ENCODE data around the gene KIAA0408. TPM values are rescaled to one million over a fixed set of nuclear protein-coding genes. Genes with fewer than 3 reads are reported as not detected.
"Not testable (repeated sequence)": the region's sequence is repeated elsewhere in the genome, so short reads cannot be mapped to it uniquely, and the experiment has no call there.

KIAA0408 gene
- total RNA-seq, 1 experiment from 2014 or later = 0.22 TPM

- Histone ChIP-seq H3K27me3 (ENCODE audit: low read length) (no peaks in the 10 kb centered on the region), H2AFZ (ENCODE audit: low read length) (no peak overlapping the region), H3K4me3 (ENCODE audit: low read length) (no peak overlapping the region), H3K79me2 (ENCODE audit: low read length) (no peaks in the 10 kb centered on the region), H4K20me1 (ENCODE audit: insufficient read depth, low read depth, low read length) (no peaks in the 10 kb centered on the region), H3K9me2 (replicated peaks; ENCODE audit: insufficient read depth, low read length) (no peaks in the 10 kb centered on the region), H3K36me3 (ENCODE audit: insufficient read depth, low read length) (no peaks in the 10 kb centered on the region), H3K4me2 (ENCODE audit: low read depth, low read length, poor library complexity, severe bottlenecking) (no peak overlapping the region), H3K9ac (ENCODE audit: low read length) (no peak overlapping the region), H3K4me1 (ENCODE audit: low read length) (no peaks in the 10 kb centered on the region), H3K9me3 (ENCODE audit: low read length) (no peaks in the 10 kb centered on the region), H3K27ac (ENCODE audit: low read length) (no peak overlapping the region)
- no peak for DNase-seq
These were observed 12.8 kb downstream of the KIAA0408 start for GRCh38 chr6:127446356-127446755.

- Histone ChIP-seq H3K4me2 (ENCODE audit: low read depth, low read length, poor library complexity, severe bottlenecking) (no peak overlapping the region), H3K9me3 (ENCODE audit: low read length) (no peaks in the 10 kb centered on the region), H2AFZ (ENCODE audit: low read length) (no peak overlapping the region), H4K20me1 (ENCODE audit: insufficient read depth, low read depth, low read length) (no peaks in the 10 kb centered on the region), H3K4me1 (ENCODE audit: low read length) (no peaks in the 10 kb centered on the region), H3K9ac (ENCODE audit: low read length) (no peak overlapping the region), H3K79me2 (ENCODE audit: low read length) (no peaks in the 10 kb centered on the region), H3K36me3 (ENCODE audit: insufficient read depth, low read length) (no peaks in the 10 kb centered on the region), H3K4me3 (ENCODE audit: low read length) (no peak overlapping the region), H3K27ac (ENCODE audit: low read length) (no peak overlapping the region), H3K9me2 (replicated peaks; ENCODE audit: insufficient read depth, low read length) (no peaks in the 10 kb centered on the region), H3K27me3 (ENCODE audit: low read length) (no peaks in the 10 kb centered on the region)
- no peak for DNase-seq
These were observed 17.3 kb downstream of the KIAA0408 start for GRCh38 chr6:127441881-127442280.

DNA sequence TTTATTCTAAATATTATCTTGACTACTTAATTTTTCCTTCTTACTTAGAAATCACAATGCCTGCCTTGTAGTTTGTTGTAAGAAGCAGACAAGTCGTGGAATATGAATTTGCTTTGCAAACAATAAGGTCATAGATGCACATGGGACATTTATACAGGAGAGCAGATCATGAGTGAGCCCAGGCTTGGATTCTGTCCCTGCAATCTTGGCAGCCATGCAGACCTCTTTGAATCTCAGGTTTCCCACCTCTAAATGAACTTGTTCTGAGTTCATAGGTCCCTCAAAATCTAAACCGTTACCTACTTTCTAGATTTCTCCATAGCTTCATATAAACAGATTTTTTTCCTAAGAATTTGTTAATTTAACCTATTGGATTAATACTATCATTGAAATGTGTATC, 19.5 kb downstream of the KIAA0408 start:
- Histone ChIP-seq H2AFZ (ENCODE audit: low read length) (no peak overlapping the region), H3K4me1 (ENCODE audit: low read length) (no peaks in the 10 kb centered on the region), H3K9me2 (replicated peaks; ENCODE audit: insufficient read depth, low read length) (no peaks in the 10 kb centered on the region), H3K27ac (ENCODE audit: low read length) (no peak overlapping the region), H3K9me3 (ENCODE audit: low read length) (no peaks in the 10 kb centered on the region), H3K79me2 (ENCODE audit: low read length) (no peaks in the 10 kb centered on the region), H3K27me3 (ENCODE audit: low read length) (no peaks in the 10 kb centered on the region), H4K20me1 (ENCODE audit: insufficient read depth, low read depth, low read length) (no peaks in the 10 kb centered on the region), H3K36me3 (ENCODE audit: insufficient read depth, low read length) (no peaks in the 10 kb centered on the region), H3K4me2 (ENCODE audit: low read depth, low read length, poor library complexity, severe bottlenecking) (no peak overlapping the region), H3K9ac (ENCODE audit: low read length) (no peak overlapping the region), H3K4me3 (ENCODE audit: low read length) (no peak overlapping the region)
- no peak for DNase-seq

DNA sequence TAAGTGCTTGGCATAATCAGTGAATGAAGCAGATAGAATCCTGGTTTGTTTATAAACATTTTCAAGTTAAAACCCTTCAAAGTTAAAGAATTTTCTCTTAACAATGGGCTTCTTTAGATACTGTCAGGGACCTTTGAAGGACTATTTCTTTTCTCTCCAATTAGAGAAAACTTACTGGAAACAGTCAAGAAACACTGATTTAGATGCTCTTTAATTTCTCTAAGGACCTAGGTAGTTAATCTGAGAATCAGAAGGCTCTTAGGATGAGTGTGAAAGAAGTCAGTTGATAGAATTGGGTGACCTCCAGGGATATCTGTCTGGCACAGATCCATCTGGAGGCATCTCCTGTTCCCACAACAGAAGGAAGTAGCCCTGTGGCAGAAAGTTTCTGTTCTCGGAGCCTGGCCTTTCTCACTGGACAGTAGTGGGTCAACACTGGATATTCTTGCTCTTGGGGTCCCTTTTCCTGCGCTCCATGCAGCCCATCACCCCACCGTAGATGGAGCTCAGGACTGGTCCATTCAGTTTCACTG, 22.5 kb downstream of the KIAA0408 start:
- Histone ChIP-seq H3K27ac (ENCODE audit: low read length) (no peak overlapping the region), H3K4me1 (ENCODE audit: low read length) (no peaks in the 10 kb centered on the region), H3K36me3 (ENCODE audit: insufficient read depth, low read length) (no peaks in the 10 kb centered on the region), H4K20me1 (ENCODE audit: insufficient read depth, low read depth, low read length) (no peaks in the 10 kb centered on the region), H3K4me2 (ENCODE audit: low read depth, low read length, poor library complexity, severe bottlenecking) (no peak overlapping the region), H3K9me2 (replicated peaks; ENCODE audit: insufficient read depth, low read length) (no peaks in the 10 kb centered on the region), H3K79me2 (ENCODE audit: low read length) (no peaks in the 10 kb centered on the region), H3K4me3 (ENCODE audit: low read length) (no peak overlapping the region), H2AFZ (ENCODE audit: low read length) (no peak overlapping the region), H3K9me3 (ENCODE audit: low read length) (no peaks in the 10 kb centered on the region), H3K9ac (ENCODE audit: low read length) (no peak overlapping the region), H3K27me3 (ENCODE audit: low read length) (no peaks in the 10 kb centered on the region)
- no peak for DNase-seq

GRCh38 chr6:127435626-127436220, 23.5 kb downstream of the KIAA0408 start:
- no peak overlapping the region for H3K4me3 ChIP-seq (ENCODE audit: low read length)
- no peaks in the 10 kb centered on the region for H4K20me1 ChIP-seq (ENCODE audit: insufficient read depth, low read depth, low read length)
- no peaks in the 10 kb centered on the region for H3K36me3 ChIP-seq (ENCODE audit: insufficient read depth, low read length)
- H3K27ac ChIP-seq (ENCODE audit: low read length) = no peak overlapping the region
- H3K9me2 ChIP-seq (replicated peaks; ENCODE audit: insufficient read depth, low read length) = no peaks in the 10 kb centered on the region
- H3K27me3 ChIP-seq (ENCODE audit: low read length) = no peaks in the 10 kb centered on the region
- H3K9me3 ChIP-seq (ENCODE audit: low read length) = no peaks in the 10 kb centered on the region
- no peaks in the 10 kb centered on the region for H3K4me1 ChIP-seq (ENCODE audit: low read length)
- no peak overlapping the region for H2AFZ ChIP-seq (ENCODE audit: low read length)
- H3K4me2 ChIP-seq (ENCODE audit: low read depth, low read length, poor library complexity, severe bottlenecking) = no peak overlapping the region
- no peak overlapping the region for H3K9ac ChIP-seq (ENCODE audit: low read length)
- no peaks in the 10 kb centered on the region for H3K79me2 ChIP-seq (ENCODE audit: low read length)
- DNase-seq = no peak

GRCh38 chr6:127434651-127435050, 24.5 kb downstream of the KIAA0408 start:
- H3K4me3 ChIP-seq (ENCODE audit: low read length) = no peak overlapping the region
- no peak overlapping the region for H2AFZ ChIP-seq (ENCODE audit: low read length)
- no peaks in the 10 kb centered on the region for H3K4me1 ChIP-seq (ENCODE audit: low read length)
- no peak overlapping the region for H3K4me2 ChIP-seq (ENCODE audit: low read depth, low read length, poor library complexity, severe bottlenecking)
- H3K27me3 ChIP-seq (ENCODE audit: low read length) = no peaks in the 10 kb centered on the region
- H3K9me2 ChIP-seq (replicated peaks; ENCODE audit: insufficient read depth, low read length) = no peaks in the 10 kb centered on the region
- H4K20me1 ChIP-seq (ENCODE audit: insufficient read depth, low read depth, low read length) = no peaks in the 10 kb centered on the region
- H3K9ac ChIP-seq (ENCODE audit: low read length) = no peak overlapping the region
- no peaks in the 10 kb centered on the region for H3K79me2 ChIP-seq (ENCODE audit: low read length)
- no peaks in the 10 kb centered on the region for H3K36me3 ChIP-seq (ENCODE audit: insufficient read depth, low read length)
- no peak overlapping the region for H3K27ac ChIP-seq (ENCODE audit: low read length)
- H3K9me3 ChIP-seq (ENCODE audit: low read length) = no peaks in the 10 kb centered on the region
- DNase-seq = no peak

- H3K4me2 ChIP-seq (ENCODE audit: low read depth, low read length, poor library complexity, severe bottlenecking); H3K36me3 ChIP-seq (ENCODE audit: insufficient read depth, low read length); H3K9me2 ChIP-seq (replicated peaks; ENCODE audit: insufficient read depth, low read length); H3K27ac ChIP-seq (ENCODE audit: low read length); H3K9ac ChIP-seq (ENCODE audit: low read length); DNase-seq; H4K20me1 ChIP-seq (ENCODE audit: insufficient read depth, low read depth, low read length); H3K79me2 ChIP-seq (ENCODE audit: low read length); H3K4me3 ChIP-seq (ENCODE audit: low read length); H3K27me3 ChIP-seq (ENCODE audit: low read length); H3K4me1 ChIP-seq (ENCODE audit: low read length); H3K9me3 ChIP-seq (ENCODE audit: low read length); H2AFZ ChIP-seq (ENCODE audit: low read length): not testable (repeated sequence)
These were observed 30.6 kb downstream of the KIAA0408 start for GRCh38 chr6:127428562-127428961.

DNA sequence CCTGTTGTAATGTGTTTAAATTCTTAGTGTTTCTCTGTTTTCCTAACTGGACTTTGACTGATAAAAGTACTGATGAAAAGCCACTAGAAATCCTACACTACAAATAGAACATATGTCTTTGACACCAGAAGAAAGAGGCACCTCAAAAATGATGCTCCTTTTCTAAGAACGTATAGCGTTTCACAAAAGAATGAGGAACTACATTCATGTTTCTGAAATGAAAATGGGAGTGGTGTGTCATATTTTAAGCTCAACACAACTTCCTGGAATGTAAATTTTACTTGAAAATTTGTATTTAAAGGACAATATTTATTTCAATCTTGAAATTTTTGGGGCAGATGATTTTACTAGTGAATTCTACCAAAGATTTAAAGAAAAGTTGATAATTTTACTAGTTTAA, 35.3 kb downstream of the KIAA0408 start:
- H3K4me3 ChIP-seq (ENCODE audit: low read length) = no peak overlapping the region
- no peak overlapping the region for H2AFZ ChIP-seq (ENCODE audit: low read length)
- H3K9ac ChIP-seq (ENCODE audit: low read length) = no peak overlapping the region

More for the DNA sequence above, 35.3 kb downstream of the KIAA0408 start:
- Histone ChIP-seq H3K27me3 (ENCODE audit: low read length) (no peaks in the 10 kb centered on the region), H3K4me1 (ENCODE audit: low read length) (peaks cover 3% of the 10 kb centered on the region; the same call in 1 of the 2 replicates), H3K27ac (ENCODE audit: low read length) (no peak overlapping the region), H4K20me1 (ENCODE audit: insufficient read depth, low read depth, low read length) (no peaks in the 10 kb centered on the region), H3K4me2 (ENCODE audit: low read depth, low read length, poor library complexity, severe bottlenecking) (no peak overlapping the region), H3K9me3 (ENCODE audit: low read length) (no peaks in the 10 kb centered on the region), H3K9me2 (replicated peaks; ENCODE audit: insufficient read depth, low read length) (no peaks in the 10 kb centered on the region), H3K79me2 (ENCODE audit: low read length) (no peaks in the 10 kb centered on the region), H3K36me3 (ENCODE audit: insufficient read depth, low read length) (no peaks in the 10 kb centered on the region)
- DNase-seq = no peak

Data from Karpas-422 (cell line).